PFSK-1 (cell line): ENCODE measurements around the gene NFIC.
A peak's percentile ranks its signal among the peaks of the same experiment; 100 is the strongest.

Experiments used
- FOXP2 ChIP-seq: optimal IDR thresholded peaks from 2 replicates; pipeline ENCODE3; 2011; ENCODE audit warnings: borderline replicate concordance, control low read depth, inconsistent platforms; ENCODE audit not compliant: insufficient read depth; ENCODE audit errors: extremely low read length, extremely low read depth
- POLR2AphosphoS5 ChIP-seq: IDR thresholded peaks from 2 replicates; pipeline ENCODE4 v1.6.1; 2012; ENCODE audit warnings: low read depth, mild to moderate bottlenecking, control low read depth, low read length, moderate library complexity
- REST ChIP-seq, 2 experiments: IDR thresholded peaks; 2 replicates each; pipeline versions ENCODE4 v1.6.1 to v1.8.0; 2011 to 2012; ENCODE audit warnings: low read depth in 2 of 2, low read length in 2 of 2, control low read depth in 1 of 2, inconsistent platforms in 1 of 2, mild to moderate bottlenecking in 1 of 2, moderate library complexity in 1 of 2; ENCODE audit not compliant: insufficient read depth in 1 of 2
- SIN3A ChIP-seq: IDR thresholded peaks from 2 replicates; pipeline ENCODE4 v1.6.1; 2012; ENCODE audit warnings: mild to moderate bottlenecking, low read length, moderate library complexity, borderline replicate concordance; ENCODE audit not compliant: insufficient read depth
- TAF1 ChIP-seq: IDR thresholded peaks from 2 replicates; pipeline ENCODE4 v1.6.1; 2012; ENCODE audit warnings: low read length, control low read depth, borderline replicate concordance; ENCODE audit not compliant: insufficient read depth

GRCh38 chr19:3434630-3435553 is 68.5 kb downstream of the NFIC start:
- TF ChIP-seq TAF1 (peak; percentile 73; the same call in 1 of the 2 replicates), REST (IDR thresholded peaks at IDR 0.05; ENCODE audit: insufficient read depth in 1 of 2, low read depth in 2 of 2, low read length in 2 of 2) (peak in 1 of 2 experiments; percentile 47; a peak in 1 of 4 replicates), POLR2AphosphoS5 (peak; percentile 84), SIN3A (no peak; the same call in 1 of the 2 replicates), FOXP2 (peak; percentile 10)
